ENCODE data around the gene TMEM53.
A peak's percentile ranks its signal among the peaks of the same experiment; 100 is the strongest.

Gene TMEM53

DNA sequence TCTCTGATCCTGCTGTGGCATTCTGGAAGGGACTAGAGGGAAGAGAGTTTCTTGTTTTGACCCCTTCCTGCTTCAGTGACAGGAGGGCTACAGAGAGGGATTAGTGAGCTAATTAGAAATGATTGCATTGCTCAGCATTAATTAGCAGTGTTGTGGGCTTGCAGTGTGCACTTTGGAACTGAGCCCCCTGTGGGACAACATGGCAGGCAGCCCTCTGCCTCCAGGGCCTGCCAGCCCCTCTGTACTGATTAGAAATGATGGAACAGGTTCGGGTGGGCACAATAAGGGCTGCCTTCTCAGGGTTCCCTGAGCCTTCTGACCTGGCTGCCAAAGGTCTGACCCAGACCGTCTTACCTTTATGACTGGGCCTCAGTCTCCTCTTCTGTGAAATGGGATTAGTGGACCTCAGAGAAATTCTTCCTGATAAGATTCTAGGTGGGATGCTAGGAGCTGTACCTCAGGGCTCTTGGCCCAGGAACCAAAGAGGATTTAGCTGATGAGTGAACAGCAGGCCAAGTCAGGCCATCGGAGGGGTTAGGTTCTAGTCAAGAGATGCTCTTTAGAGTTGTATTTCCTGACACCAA, 39.6 kb downstream of the TMEM53 start:
- Histone ChIP-seq H3K27ac (0 out of 22 replicates have a peak overlapping the region, but pooled peaks of 1 of the 11 experiments have one; percentile 3), H4K20me1 (peaks cover 57 to 74% (median 70%) of the 10 kb centered on the region in 11 experiments; a peak in 21 of 22 replicates), H3K4me2 (peak overlapping the region; percentile 85 to 96 (median 91); a peak in 19 of 22 replicates), H3K27me3 (no peaks in the 10 kb centered on the region), H3K9ac (peak overlapping the region in 9 of 11 experiments; percentile 0 to 95 (median 37); a peak in 8 of 22 replicates), H3K4me3 (no peak overlapping the region), H3K36me3 (peaks cover 68 to 71% (median 70%) of the 10 kb centered on the region in 11 experiments), H3K9me3 (replicated peaks in 1 of 11) (no peaks in the 10 kb centered on the region), H3K4me1 (peaks cover 34 to 58% (median 47%) of the 10 kb centered on the region in 10 experiments)
- TF ChIP-seq Cebpa-rat (IDR thresholded peaks at IDR 0.05), result no peak

GRCh38 chr1:44632598-44632997, 41.7 kb downstream of the TMEM53 start:
- H4K20me1 ChIP-seq, result peaks cover 40 to 53% (median 49%) of the 10 kb centered on the region in 11 experiments; a peak in 21 of 22 replicates
- peaks cover 34 to 58% (median 47%) of the 10 kb centered on the region in 10 experiments for H3K4me1 ChIP-seq
- H3K27me3 ChIP-seq, result no peaks in the 10 kb centered on the region
- no peak for TF ChIP-seq Cebpa-rat (IDR thresholded peaks at IDR 0.05)
- H3K27ac ChIP-seq, result peak overlapping the region; percentile 92 to 98 (median 97); a peak in 21 of 22 replicates
- H3K4me2 ChIP-seq, result peak overlapping the region; percentile 85 to 96 (median 91)
- no peaks in the 10 kb centered on the region for H3K9me3 ChIP-seq (replicated peaks in 1 of 11)
- H3K9ac ChIP-seq, result peak overlapping the region; percentile 83 to 96 (median 95)
- peak overlapping the region; percentile 67 to 83 (median 77) for H3K4me3 ChIP-seq
- peaks cover 47 to 50% (median 49%) of the 10 kb centered on the region in 11 experiments for H3K36me3 ChIP-seq

DNA sequence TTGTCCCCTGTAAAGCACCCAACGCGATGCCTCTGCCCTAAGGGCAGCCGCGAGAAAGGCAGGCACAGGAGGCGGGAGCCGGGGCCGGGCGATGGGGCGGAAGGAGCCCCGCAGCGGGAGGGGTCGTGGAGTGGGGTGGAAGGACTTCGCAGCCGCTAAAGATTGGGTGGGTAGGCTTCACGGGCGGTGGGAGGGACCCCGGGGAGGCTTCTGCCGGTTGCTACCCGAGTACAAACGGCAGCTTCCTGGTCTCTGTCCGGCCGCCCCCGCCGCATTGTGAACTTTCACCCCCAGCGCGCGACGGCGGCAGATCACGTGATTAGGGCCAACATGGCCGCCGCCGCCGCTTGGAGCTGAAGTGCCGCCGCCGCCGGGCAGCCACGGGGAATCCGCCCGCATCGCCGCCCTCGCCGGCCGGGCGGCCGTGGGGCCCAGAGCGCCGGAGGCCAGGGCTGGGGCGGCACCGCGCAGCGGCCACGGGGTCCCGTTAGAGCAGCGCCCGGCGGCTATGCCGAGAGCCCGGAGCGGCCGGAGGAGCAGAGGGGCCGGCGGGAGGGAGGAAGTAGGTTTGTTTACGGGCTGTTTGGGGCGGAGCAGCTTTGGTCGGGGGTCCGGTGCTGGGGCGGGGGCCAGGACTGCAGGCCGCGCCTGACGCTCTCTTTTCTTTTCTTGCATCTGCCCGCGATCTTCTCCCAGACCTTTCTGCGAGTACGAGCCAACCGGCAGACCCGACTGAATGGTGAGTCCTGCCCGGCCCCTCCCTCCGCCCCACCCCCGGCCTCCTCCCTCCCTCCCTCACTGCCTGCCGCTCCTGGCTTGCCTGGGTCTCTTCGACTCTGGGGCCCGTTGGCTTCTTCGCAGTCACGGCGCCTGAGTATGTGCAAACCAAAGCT, 42.4 kb downstream of the TMEM53 start:
- H3K9me3 ChIP-seq (replicated peaks in 1 of 11), result no peaks in the 10 kb centered on the region
- peak overlapping the region; percentile 83 to 96 (median 95) for H3K9ac ChIP-seq
- H3K4me2 ChIP-seq, result peak overlapping the region; percentile 85 to 96 (median 91)
- H3K27ac ChIP-seq, result peak overlapping the region; percentile 92 to 98 (median 97)
- H3K4me3 ChIP-seq, result peak overlapping the region; percentile 67 to 83 (median 77)
- peaks cover 33 to 46% (median 42%) of the 10 kb centered on the region in 11 experiments; a peak in 19 of 22 replicates for H4K20me1 ChIP-seq
- peaks cover 40 to 43% (median 42%) of the 10 kb centered on the region in 11 experiments for H3K36me3 ChIP-seq
- H3K27me3 ChIP-seq, result no peaks in the 10 kb centered on the region
- no peak for TF ChIP-seq Cebpa-rat (IDR thresholded peaks at IDR 0.05)
- H3K4me1 ChIP-seq, result peaks cover 34 to 54% (median 47%) of the 10 kb centered on the region in 10 experiments

GRCh38 chr1:44631333-44631646, 43.0 kb downstream of the TMEM53 start:
- Histone ChIP-seq H3K27me3 (no peaks in the 10 kb centered on the region), H4K20me1 (peaks cover 27 to 40% (median 36%) of the 10 kb centered on the region in 11 experiments; a peak in 18 of 22 replicates), H3K36me3 (peaks cover 34 to 37% (median 36%) of the 10 kb centered on the region in 11 experiments), H3K4me2 (peak overlapping the region; percentile 75 to 96 (median 87)), H3K9me3 (replicated peaks in 1 of 11) (no peaks in the 10 kb centered on the region), H3K9ac (peak overlapping the region; percentile 83 to 96 (median 95)), H3K27ac (peak overlapping the region; percentile 92 to 98 (median 97)), H3K4me1 (peaks cover 34 to 48% (median 44%) of the 10 kb centered on the region in 10 experiments), H3K4me3 (peak overlapping the region; percentile 67 to 83 (median 77))
- no peak for TF ChIP-seq Cebpa-rat (IDR thresholded peaks at IDR 0.05)

DNA sequence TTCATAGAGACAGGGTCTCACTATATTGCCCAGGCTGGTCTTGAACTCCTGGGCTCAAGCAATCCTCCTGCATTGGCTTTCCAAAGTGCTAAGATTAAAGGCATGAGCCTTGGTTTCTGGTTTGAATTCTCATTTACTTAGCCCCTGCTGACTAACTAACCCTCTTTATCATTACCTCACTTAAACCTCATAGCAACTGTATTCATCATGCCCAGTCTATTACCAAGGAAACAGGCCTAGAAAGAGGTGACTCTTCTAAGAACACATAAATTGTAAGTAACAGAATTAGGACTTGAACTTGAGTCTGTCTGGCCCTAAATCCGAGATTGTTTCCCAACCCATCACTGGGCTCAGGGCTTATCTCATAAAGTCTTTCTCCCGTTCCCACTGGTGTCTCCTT, 44.2 kb downstream of the TMEM53 start:
- Histone ChIP-seq H3K4me3 (no peak overlapping the region), H3K9me3 (replicated peaks in 1 of 11) (no peaks in the 10 kb centered on the region), H3K27ac (no peak overlapping the region), H3K9ac (no peak overlapping the region), H3K36me3 (peaks cover 22 to 25% (median 24%) of the 10 kb centered on the region in 11 experiments), H3K27me3 (no peaks in the 10 kb centered on the region), H4K20me1 (peaks cover 15 to 28% (median 24%) of the 10 kb centered on the region in 11 experiments; a peak in 18 of 22 replicates), H3K4me2 (no peak overlapping the region), H3K4me1 (peaks cover 27 to 36% (median 33%) of the 10 kb centered on the region in 10 experiments)
- TF ChIP-seq Cebpa-rat (IDR thresholded peaks at IDR 0.05), result no peak

- H3K9ac ChIP-seq, result no peak overlapping the region
- H3K36me3 ChIP-seq, result peaks cover 12 to 16% (median 14%) of the 10 kb centered on the region in 11 experiments
- peaks cover 17 to 27% (median 24%) of the 10 kb centered on the region in 10 experiments for H3K4me1 ChIP-seq
- H3K4me3 ChIP-seq, result no peak overlapping the region
- no peak overlapping the region for H3K4me2 ChIP-seq
- no peak overlapping the region for H3K27ac ChIP-seq
- H3K27me3 ChIP-seq, result no peaks in the 10 kb centered on the region
- TF ChIP-seq Cebpa-rat (IDR thresholded peaks at IDR 0.05), result no peak
- H3K9me3 ChIP-seq (replicated peaks in 1 of 11), result no peaks in the 10 kb centered on the region
- peaks cover 6 to 18% (median 15%) of the 10 kb centered on the region in 11 experiments; a peak in 12 of 22 replicates for H4K20me1 ChIP-seq
Observed at GRCh38 chr1:44628962-44629756, 45.1 kb downstream of the TMEM53 start.

- H3K4me2 ChIP-seq, result no peak overlapping the region
Observed at GRCh38 chr1:44625348-44625747, 48.9 kb downstream of the TMEM53 start.

GRCh38 chr1:44624268-44624901, 49.9 kb downstream of the TMEM53 start:
- no peak for TF ChIP-seq Cebpa-rat (IDR thresholded peaks at IDR 0.05)
- no peaks in the 10 kb centered on the region for H3K27me3 ChIP-seq
- H3K9me3 ChIP-seq (replicated peaks in 1 of 11), result no peaks in the 10 kb centered on the region
- no peak overlapping the region for H3K4me2 ChIP-seq
- no peak overlapping the region for H3K27ac ChIP-seq
- no peaks in the 10 kb centered on the region for H4K20me1 ChIP-seq
- H3K36me3 ChIP-seq, result no peaks in the 10 kb centered on the region
- peaks cover 0 to 14% (median 4%) of the 10 kb centered on the region in 10 experiments; a peak in 10 of 20 replicates for H3K4me1 ChIP-seq
- H3K9ac ChIP-seq, result no peak overlapping the region
- H3K4me3 ChIP-seq, result no peak overlapping the region

More at GRCh38 chr1:44625348-44625747, 48.9 kb downstream of the TMEM53 start:
- Histone ChIP-seq H3K4me3 (no peak overlapping the region), H3K4me1 (peaks cover 0 to 8% (median 2%) of the 10 kb centered on the region in 10 experiments; a peak in 9 of 20 replicates), H3K9ac (no peak overlapping the region), H3K27me3 (no peaks in the 10 kb centered on the region), H3K9me3 (replicated peaks in 1 of 11) (no peaks in the 10 kb centered on the region), H3K36me3 (no peaks in the 10 kb centered on the region), H4K20me1 (no peaks in the 10 kb centered on the region), H3K27ac (no peak overlapping the region)
- no peak for TF ChIP-seq Cebpa-rat (IDR thresholded peaks at IDR 0.05)
